NT2/D1 (cell line): ENCODE results near the gene BCO2.

ENCODE experiments used
- SUZ12 ChIP-seq: IDR thresholded peaks from 2 replicates; pipeline ENCODE4 v1.6.1; 2011; ENCODE audit not compliant: insufficient read length, insufficient read depth; ENCODE audit errors: extremely low read depth
- YY1 ChIP-seq: IDR thresholded peaks from 2 replicates; pipeline ENCODE4 v1.6.1; 2011; ENCODE audit not compliant: insufficient read length, insufficient read depth
- ZNF274 ChIP-seq: IDR thresholded peaks from 2 replicates; pipeline ENCODE4 v1.6.1; 2011; ENCODE audit warnings: mild to moderate bottlenecking, low read depth, low read length

DNA sequence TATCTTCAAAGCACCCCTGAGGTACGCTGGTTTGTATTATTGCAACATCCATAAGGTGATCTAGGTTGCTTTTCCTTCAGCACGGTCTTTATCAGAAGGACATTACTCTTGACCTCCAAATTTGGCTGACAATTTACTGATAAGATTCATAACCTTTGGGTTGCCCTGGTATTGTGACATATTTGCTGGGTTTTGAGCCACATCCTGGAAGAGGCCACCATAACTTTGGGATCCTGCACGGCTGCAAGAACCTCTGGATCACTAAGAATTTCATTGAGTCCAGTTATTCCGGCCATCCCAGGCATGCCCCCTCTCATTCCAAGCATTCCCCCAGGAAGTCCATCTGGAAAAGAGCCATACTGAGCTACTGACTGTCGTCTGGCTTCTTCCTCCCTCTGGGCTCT, 91.9 kb downstream of the BCO2 start:
- no peak for TF ChIP-seq ZNF274
- no peak for TF ChIP-seq YY1
- TF ChIP-seq SUZ12, result no peak
